GM12878 (cell line): Measurements from ENCODE around the gene POMT1. TPM values are rescaled to one million over a fixed set of nuclear protein-coding genes. Genes with fewer than 3 reads are reported as not detected.

ENCODE experiments used
- ATAC-seq: fragments of 200-7000 bp; cut with Tn5 transposase; 3 replicates; pipeline ENCODE4 v1.9.1; 2020; ENCODE audit warnings: mild to moderate bottlenecking, moderate library complexity
- BruUV-seq: library from RNA; stranded (reverse); fragments of 400-500 nt; replicated peaks from 2 replicates; lab custom pipeline; 2021; lab: Mats Ljungman, UMichigan
- CTCF ChIA-PET: fragments of 300-600 bp; sonication (Branson Sonifier 250); formaldehyde crosslinking; extraction: SDS; loops from one replicate; lab custom pipeline; 2021; ENCODE audit warnings: inconsistent platforms; lab: Yijun Ruan, JAX
- POLR2A ChIA-PET: fragments of 350-600 bp; formaldehyde crosslinking; extraction: SDS; loops from one replicate; lab custom pipeline; 2021; ENCODE audit warnings: inconsistent platforms; lab: Charles Lee
- RAD21 ChIA-PET: fragments of 300-600 bp; sonication (Branson Sonifier 250); formaldehyde crosslinking; loops from one replicate; lab custom pipeline; 2023; ENCODE audit warnings: antibody characterized with exemption; ENCODE audit not compliant: unreplicated experiment; lab: Charles Lee
- SMC1A ChIA-PET: fragments of 300-600 bp; sonication (Branson Sonifier 250); formaldehyde crosslinking; loops from one replicate; lab custom pipeline; 2023; ENCODE audit not compliant: unreplicated experiment, uncharacterized antibody; lab: Charles Lee
- DNase-seq: peaks from one replicate; pipeline ENCODE4 v3.0.0-alpha.2; 2011; ENCODE audit warnings: low read depth, low spot score
- FAIRE-seq: peaks from 3 replicates; lab custom pipeline; 2011; peaks lifted over from hg19 to GRCh38; lab: Jason Lieb, UNC
- H2AFZ ChIP-seq: 2 replicates; pipeline ENCODE4 v1.6.0; 2011; ENCODE audit warnings: low read depth, low read length, control low read depth; ENCODE audit not compliant: control insufficient read depth
- H3K27ac ChIP-seq: 2 replicates; pipeline ENCODE4 v1.5.1; 2011; ENCODE audit warnings: control low read depth; ENCODE audit not compliant: control insufficient read depth, insufficient read depth
- H3K27me3 ChIP-seq, 2 experiments: replicated peaks in 1 of 2; 2 replicates each; pipeline versions ENCODE4 v1.6.0 to v1.6.1; 2011; ENCODE audit warnings: low read length in 1 of 2; ENCODE audit not compliant: control insufficient read depth in 2 of 2, insufficient read depth in 2 of 2
- H3K36me3 ChIP-seq, 2 experiments: 2 replicates each; pipeline ENCODE4 v1.5.1; 2011; ENCODE audit warnings: low read length in 1 of 2; ENCODE audit not compliant: control insufficient read depth in 2 of 2, insufficient read depth in 2 of 2
- H3K4me1 ChIP-seq: 2 replicates; pipeline ENCODE4 v1.6.1; 2011; ENCODE audit warnings: mild to moderate bottlenecking, low read length, moderate library complexity, mixed read lengths; ENCODE audit not compliant: control insufficient read depth, insufficient read depth
- H3K4me2 ChIP-seq: 2 replicates; pipeline ENCODE4 v1.6.0; 2011; ENCODE audit warnings: control low read depth; ENCODE audit not compliant: control insufficient read depth, insufficient read depth
- H3K4me3 ChIP-seq: fragments of 200-600 bp; sonication (generic); 2 replicates; pipeline ENCODE4 v1.5.1; 2016
- H3K79me2 ChIP-seq: 2 replicates; pipeline ENCODE4 v1.6.0; 2011; ENCODE audit warnings: low read length; ENCODE audit not compliant: control insufficient read depth, insufficient read depth
- H3K9ac ChIP-seq: 2 replicates; pipeline ENCODE4 v1.8.0; 2011; ENCODE audit warnings: low read length, control low read depth, mixed read lengths; ENCODE audit not compliant: control insufficient read depth, insufficient read depth
- H3K9me3 ChIP-seq: replicated peaks from 3 replicates; pipeline ENCODE4 v1.5.1; 2011; ENCODE audit warnings: mild to moderate bottlenecking, low read length; ENCODE audit not compliant: control insufficient read depth, insufficient read depth
- H4K20me1 ChIP-seq: 2 replicates; pipeline ENCODE4 v1.6.0; 2011; ENCODE audit not compliant: control insufficient read depth, insufficient read depth
- HSF1 ChIP-seq: fragments of 150-350 bp; IDR thresholded peaks from 2 replicates; pipeline ENCODE4 v1.6.1; 2014; ENCODE audit warnings: mild to moderate bottlenecking, low read depth, low read length
- JUND ChIP-seq: IDR thresholded peaks from 2 replicates; pipeline ENCODE4 v1.6.1; 2012; ENCODE audit warnings: low read depth, mild to moderate bottlenecking, low read length, improper control_type of control experiment, moderate library complexity
- KDM1A ChIP-seq: fragments of 200-600 bp; sonication (generic); IDR thresholded peaks from 2 replicates; pipeline ENCODE4 v1.6.1; 2016; ENCODE audit warnings: borderline replicate concordance
- POLR2A ChIP-seq: IDR thresholded peaks from 2 replicates; pipeline ENCODE4 v1.6.1; 2011; ENCODE audit warnings: low read depth, mild to moderate bottlenecking, low read length
- RELB ChIP-seq: fragments of 450-650 bp; IDR thresholded peaks from 2 replicates; pipeline ENCODE4 v1.6.1; 2017; ENCODE audit warnings: low read depth, mild to moderate bottlenecking, moderate library complexity
- WGBS: methylation state at CpG from one replicate; pipeline ENCODE4 v1.1.6; 2016; ENCODE audit warnings: low lambda C conversion rate; ENCODE audit not compliant: insufficient replicate concordance, insufficient coverage; ENCODE audit errors: missing lambda C conversion rate; 5-methylcytosine and 5-hydroxymethylcytosine counted together
- in situ Hi-C: fragments of 300-500 bp; cut with MboI; formaldehyde crosslinking; loops from 9 replicates; pipeline ENCODE4 v1.14.3; 2018; ENCODE audit warnings: mixed read lengths
- intact Hi-C: fragments of 100-400 bp; cut with micrococcal nuclease; formaldehyde crosslinking; loops from one replicate; pipeline ENCODE4 v1.14.2; 2022; ENCODE audit not compliant: unreplicated experiment
- polyA plus RNA-seq, 11 experiments: library from polyadenylated mRNA; depleted of rRNA in 4 of 11; unstranded in 6 of 11; stranded (reverse) in 5 of 11; fragments of >200 nt; fragmentation: Nextera tagmentation in 4 of 11; fragmentation: Illumina TruSeq in 1 of 11; extraction: Ambion mirVana in 4 of 11; extraction: Trizol in 1 of 11; gene quantifications; 1 replicate in 1 of 11; 2 replicates in 10 of 11; pipeline versions ENCODE4 v1.2.1 to v1.2.3, GENCODE V29; 2011 to 2016; ENCODE audit warnings: inconsistent platforms in 2 of 11, missing spikeins in 2 of 11, low read depth in 1 of 11
- total RNA-seq, 4 experiments: library from RNA; depleted of rRNA in 3 of 4; stranded (reverse); fragments of >200 nt in 3 of 4; fragmentation: Illumina TruSeq in 1 of 4; extraction: Trizol in 1 of 4; gene quantifications; 2 replicates each; pipeline versions ENCODE4 v1.2.1 to v1.2.3, GENCODE V29; 2013 to 2021

Gene POMT1
- total and polyA plus RNA-seq, 10 of the 15 experiments (the other 5 are each of a cell fraction or from before 2014, with no cell fraction given): 1.2 to 19.2 (median 12.6) TPM

DNA sequence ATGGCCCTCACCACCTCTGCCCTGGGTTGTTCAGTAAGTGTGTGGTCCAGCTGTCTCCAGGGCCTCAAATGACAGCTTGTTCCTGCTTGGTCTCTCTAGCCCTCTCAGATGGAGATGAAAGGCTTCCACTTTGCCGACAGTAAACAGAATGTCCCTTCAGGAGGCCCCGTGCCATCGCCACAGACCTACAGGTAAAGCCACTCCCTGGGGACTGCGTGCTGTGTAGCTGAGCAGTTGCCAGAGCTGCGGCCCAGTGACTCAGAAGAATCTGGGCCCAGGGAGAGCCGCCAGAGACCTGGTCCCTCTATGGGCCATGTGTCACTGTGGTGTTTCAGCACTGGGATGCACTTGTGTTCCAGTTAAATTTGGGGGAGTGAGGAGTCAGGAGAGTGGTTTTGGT, 10.6 kb upstream of the POMT1 start (continued):
- TF ChIP-seq KDM1A: no peak
- no peak for TF ChIP-seq HSF1
- no peak for TF ChIP-seq RELB

GRCh38 chr9:131494296-131494870, 8.3 kb upstream of the POMT1 start:
- H3K4me2 ChIP-seq: no peak overlapping the region
- H3K27me3 ChIP-seq: no peaks in the 10 kb centered on the region
- H3K4me3 ChIP-seq: no peak overlapping the region
- ChIA-PET SMC1A (no interaction called here), CTCF (no interaction called here), RAD21 (no interaction called here), POLR2A (no interaction called here)
- no peak overlapping the region for H3K27ac ChIP-seq
- no peaks in the 10 kb centered on the region for H3K4me1 ChIP-seq
- H3K36me3 ChIP-seq: peaks cover 43 to 66% of the 10 kb centered on the region in 2 experiments
- H3K9me3 ChIP-seq: no peaks in the 10 kb centered on the region
- no peaks in the 10 kb centered on the region for H3K79me2 ChIP-seq
- ATAC-seq (no peak), FAIRE-seq (no peak), DNase-seq (no peak)
- no peaks in the 10 kb centered on the region for H4K20me1 ChIP-seq
- no TSS peak for BruUV-seq
- TF ChIP-seq POLR2A (0 out of 2 replicates have a peak, but pooled peaks have one; percentile 9), JUND (no peak)
- H3K9ac ChIP-seq: no peak overlapping the region
- H2AFZ ChIP-seq: no peak overlapping the region
- WGBS: 96% methylated on average over 22 of the region's 22 CpGs
- in situ Hi-C loops (no loop called here), intact Hi-C loops (no loop called here)
